Colonic mucosa (tissue), 4 donors: ENCODE results near the gene CNTNAP5. TPM values are rescaled to one million over a fixed set of nuclear protein-coding genes. Genes with fewer than 3 reads are reported as not detected.
A peak's percentile ranks its signal among the peaks of the same experiment; 100 is the strongest.

ENCODE experiments used
- DNase-seq: peaks from one replicate; pipeline ENCODE4 v3.0.0-alpha.2; 2020
- H3K27ac ChIP-seq: fragments of 200-600 bp; one replicate; pipeline ENCODE4 v1.8.0; 2021
- H3K27me3 ChIP-seq: fragments of 200-600 bp; one replicate; pipeline ENCODE4 v1.8.0; 2021
- H3K36me3 ChIP-seq: fragments of 200-600 bp; one replicate; pipeline ENCODE4 v1.8.0; 2021
- H3K4me1 ChIP-seq: fragments of 200-600 bp; one replicate; pipeline ENCODE4 v1.8.0; 2021; ENCODE audit warnings: mild to moderate bottlenecking
- H3K4me3 ChIP-seq: fragments of 200-600 bp; one replicate; pipeline ENCODE4 v1.8.0; 2021
- H3K9ac ChIP-seq, 2 donors: one replicate each; pipeline ENCODE4 v1.7.0; 2013; ENCODE audit warnings: control low read depth in 2 of 2, low read depth in 2 of 2, low read length in 2 of 2
- H3K9me3 ChIP-seq: fragments of 200-600 bp; one replicate; pipeline ENCODE4 v1.8.0; 2021
- intact Hi-C: fragments of 100-400 bp; cut with DNase I; formaldehyde crosslinking; loops from one replicate; pipeline ENCODE4 v1.14.1; 2022
- total RNA-seq, 2 donors: library from RNA; stranded (reverse); fragmentation: NEBNext Ultra II Directional in 1 of 2; extraction: Animal tissue kit (Norgen Biotek cat#: 25700) in 1 of 2; gene quantifications; one replicate each; pipeline ENCODE4 v1.2.1, GENCODE V29; 2021
- TF ChIP-seq, protein P1 (sequence below): fragments of 200-600 bp; IDR thresholded peaks from one replicate; pipeline ENCODE4 v1.8.0; 2022; ENCODE audit warnings: antibody characterized with exemption, mild to moderate bottlenecking
- donor health status: healthy.
- donor health status: DM: no; HTN: no; CAD: no.
- donor health status: DM: no; HTN: no; CAD: no.

Gene CNTNAP5
- total RNA-seq, 2 donors from 2014 or later = 0.35 TPM; not detected in 1

DNA sequence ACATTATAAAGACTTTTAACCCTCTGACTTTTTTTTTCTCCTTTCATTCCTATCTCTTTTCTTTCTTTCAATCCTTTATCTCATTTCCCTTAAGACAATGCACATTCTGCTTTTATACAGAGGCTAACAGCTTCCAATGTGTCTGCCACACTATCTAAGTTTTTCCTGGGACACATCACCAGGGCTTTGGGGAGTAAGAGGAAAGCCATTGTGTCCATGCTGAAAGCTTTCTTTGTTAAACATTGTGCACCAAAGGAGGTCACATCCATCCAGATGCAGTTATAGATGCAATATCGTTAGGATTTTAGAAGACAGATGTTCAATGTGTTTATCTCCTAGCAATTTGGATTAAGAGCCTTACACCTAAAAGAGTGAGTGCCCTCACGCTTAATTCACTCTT is 534.1 kb downstream of the CNTNAP5 start:
- TF ChIP-seq, protein P1, sequence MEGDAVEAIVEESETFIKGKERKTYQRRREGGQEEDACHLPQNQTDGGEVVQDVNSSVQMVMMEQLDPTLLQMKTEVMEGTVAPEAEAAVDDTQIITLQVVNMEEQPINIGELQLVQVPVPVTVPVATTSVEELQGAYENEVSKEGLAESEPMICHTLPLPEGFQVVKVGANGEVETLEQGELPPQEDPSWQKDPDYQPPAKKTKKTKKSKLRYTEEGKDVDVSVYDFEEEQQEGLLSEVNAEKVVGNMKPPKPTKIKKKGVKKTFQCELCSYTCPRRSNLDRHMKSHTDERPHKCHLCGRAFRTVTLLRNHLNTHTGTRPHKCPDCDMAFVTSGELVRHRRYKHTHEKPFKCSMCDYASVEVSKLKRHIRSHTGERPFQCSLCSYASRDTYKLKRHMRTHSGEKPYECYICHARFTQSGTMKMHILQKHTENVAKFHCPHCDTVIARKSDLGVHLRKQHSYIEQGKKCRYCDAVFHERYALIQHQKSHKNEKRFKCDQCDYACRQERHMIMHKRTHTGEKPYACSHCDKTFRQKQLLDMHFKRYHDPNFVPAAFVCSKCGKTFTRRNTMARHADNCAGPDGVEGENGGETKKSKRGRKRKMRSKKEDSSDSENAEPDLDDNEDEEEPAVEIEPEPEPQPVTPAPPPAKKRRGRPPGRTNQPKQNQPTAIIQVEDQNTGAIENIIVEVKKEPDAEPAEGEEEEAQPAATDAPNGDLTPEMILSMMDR = no peak

DNA sequence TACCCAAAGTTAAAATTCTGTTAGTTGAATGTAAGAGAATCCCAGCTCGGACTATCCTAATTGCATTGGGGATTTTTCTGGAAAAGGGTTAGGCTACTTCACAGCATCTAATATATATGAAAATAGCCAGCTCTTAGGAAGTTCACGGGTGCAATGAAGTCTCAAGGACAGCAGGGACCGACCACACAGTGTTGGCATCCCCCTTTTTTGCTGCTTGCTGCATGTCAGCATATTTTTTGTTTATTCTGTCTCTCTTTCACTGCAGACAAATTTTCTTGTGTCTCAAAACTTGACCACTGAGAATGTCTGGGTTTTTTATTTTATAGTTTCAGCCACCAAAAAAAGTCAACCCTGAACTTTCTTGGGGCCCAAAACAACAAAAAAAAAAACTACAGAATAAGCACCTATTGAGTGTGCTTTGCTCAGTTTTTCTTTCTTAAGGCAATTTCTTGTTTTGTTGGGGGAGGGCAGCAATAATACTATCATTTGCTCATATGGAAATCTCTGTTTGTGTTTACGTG is 535.6 kb downstream of the CNTNAP5 start:
- intact Hi-C loops = loop anchor here (10.0 kb wide), 1 partner anchor 244 kb away; no protein-coding TSS in a partner anchor
- Histone ChIP-seq H3K27me3 (no peaks in the 10 kb centered on the region), H3K27ac (no peak overlapping the region), H3K4me1 (no peaks in the 10 kb centered on the region), H3K9ac (no peak overlapping the region), H3K36me3 (no peaks in the 10 kb centered on the region), H3K9me3 (no peaks in the 10 kb centered on the region), H3K4me3 (no peak overlapping the region)
- TF ChIP-seq, protein P1 = no peak
- no peak for DNase-seq

More for the DNA sequence above, 534.1 kb downstream of the CNTNAP5 start:
- Histone ChIP-seq H3K4me1 (no peaks in the 10 kb centered on the region), H3K27me3 (no peaks in the 10 kb centered on the region), H3K4me3 (no peak overlapping the region), H3K9ac (no peak overlapping the region), H3K36me3 (no peaks in the 10 kb centered on the region), H3K9me3 (no peaks in the 10 kb centered on the region), H3K27ac (no peak overlapping the region)
- intact Hi-C loops = no loop called here
- DNase-seq = no peak

GRCh38 chr2:124561486-124561885 is 536.4 kb downstream of the CNTNAP5 start:
- H3K9ac ChIP-seq = no peak overlapping the region
- intact Hi-C loops = loop anchor here (10.0 kb wide), 1 partner anchor 243 kb away; no protein-coding TSS in a partner anchor
- TF ChIP-seq, protein P1 = no peak
- no peaks in the 10 kb centered on the region for H3K27me3 ChIP-seq
- no peaks in the 10 kb centered on the region for H3K36me3 ChIP-seq
- no peak overlapping the region for H3K27ac ChIP-seq
- no peaks in the 10 kb centered on the region for H3K4me1 ChIP-seq
- H3K4me3 ChIP-seq = no peak overlapping the region
- no peaks in the 10 kb centered on the region for H3K9me3 ChIP-seq
- no peak for DNase-seq

DNA sequence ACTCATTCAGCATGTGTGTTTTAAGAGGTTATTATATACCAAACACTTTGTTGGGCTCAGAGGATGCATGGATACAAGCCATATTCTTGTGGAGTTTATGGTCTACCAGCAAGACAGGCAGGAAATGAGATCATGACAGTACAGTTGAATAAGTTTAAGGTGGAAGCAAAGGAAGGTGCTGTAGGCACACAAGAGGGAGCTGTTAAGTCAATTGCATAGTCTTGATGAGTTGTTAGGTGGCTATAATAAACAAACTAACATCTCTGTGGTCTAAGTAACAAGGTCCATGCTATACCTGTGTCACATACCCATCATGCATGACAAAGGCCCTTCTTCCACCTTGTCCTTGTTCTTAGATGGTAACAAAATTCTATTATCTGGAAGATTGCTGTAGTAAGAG is 538.3 kb downstream of the CNTNAP5 start:
- no peaks in the 10 kb centered on the region for H3K27me3 ChIP-seq
- DNase-seq = no peak
- no peaks in the 10 kb centered on the region for H3K9me3 ChIP-seq
- TF ChIP-seq, protein P1 = no peak
- no peaks in the 10 kb centered on the region for H3K4me1 ChIP-seq
- no peak overlapping the region for H3K27ac ChIP-seq
- H3K36me3 ChIP-seq = no peaks in the 10 kb centered on the region
- no peak overlapping the region for H3K4me3 ChIP-seq
- no peak overlapping the region for H3K9ac ChIP-seq
- intact Hi-C loops = loop anchor here (10.0 kb wide), 1 partner anchor 241 kb away; no protein-coding TSS in a partner anchor

DNA sequence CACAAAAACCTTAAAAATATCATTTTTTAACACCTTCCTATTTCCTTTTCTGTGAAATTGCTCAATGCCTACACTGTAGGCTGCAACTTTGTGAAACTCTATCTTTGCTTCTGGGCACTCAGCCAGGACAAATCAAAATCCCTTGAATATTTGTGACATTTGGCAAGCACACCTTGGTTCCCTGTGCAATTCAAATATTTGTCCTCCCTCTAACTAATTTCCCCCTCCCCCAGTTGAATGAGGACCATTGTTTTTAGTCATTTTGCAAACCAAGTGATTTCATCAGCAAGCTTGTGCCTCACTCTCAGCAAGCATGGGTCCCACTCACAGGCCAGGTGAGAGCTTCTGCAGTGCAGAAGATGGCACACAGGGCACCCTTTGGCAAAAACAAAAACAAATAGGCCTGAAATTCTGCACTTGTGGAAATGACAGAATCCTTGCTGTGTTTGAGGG is 541.5 kb downstream of the CNTNAP5 start:
- Histone ChIP-seq H3K27ac (no peak overlapping the region), H3K9me3 (no peaks in the 10 kb centered on the region), H3K27me3 (no peaks in the 10 kb centered on the region), H3K4me1 (no peaks in the 10 kb centered on the region), H3K4me3 (no peak overlapping the region), H3K36me3 (no peaks in the 10 kb centered on the region), H3K9ac (no peak overlapping the region)
- TF ChIP-seq, protein P1 = no peak
- peak; percentile 48 for DNase-seq
- intact Hi-C loops = loop anchor here (10.0 kb wide), 1 partner anchor 238 kb away; no protein-coding TSS in a partner anchor
